IPS-11a (cell line): ENCODE measurements around the gene SLC66A2.

Source experiments
- H3K4me3 ChIP-seq: one replicate; pipeline ENCODE4 v1.5.1; 2013; ENCODE audit warnings: low read depth, low read length, control low read depth

The SLC66A2 gene

DNA sequence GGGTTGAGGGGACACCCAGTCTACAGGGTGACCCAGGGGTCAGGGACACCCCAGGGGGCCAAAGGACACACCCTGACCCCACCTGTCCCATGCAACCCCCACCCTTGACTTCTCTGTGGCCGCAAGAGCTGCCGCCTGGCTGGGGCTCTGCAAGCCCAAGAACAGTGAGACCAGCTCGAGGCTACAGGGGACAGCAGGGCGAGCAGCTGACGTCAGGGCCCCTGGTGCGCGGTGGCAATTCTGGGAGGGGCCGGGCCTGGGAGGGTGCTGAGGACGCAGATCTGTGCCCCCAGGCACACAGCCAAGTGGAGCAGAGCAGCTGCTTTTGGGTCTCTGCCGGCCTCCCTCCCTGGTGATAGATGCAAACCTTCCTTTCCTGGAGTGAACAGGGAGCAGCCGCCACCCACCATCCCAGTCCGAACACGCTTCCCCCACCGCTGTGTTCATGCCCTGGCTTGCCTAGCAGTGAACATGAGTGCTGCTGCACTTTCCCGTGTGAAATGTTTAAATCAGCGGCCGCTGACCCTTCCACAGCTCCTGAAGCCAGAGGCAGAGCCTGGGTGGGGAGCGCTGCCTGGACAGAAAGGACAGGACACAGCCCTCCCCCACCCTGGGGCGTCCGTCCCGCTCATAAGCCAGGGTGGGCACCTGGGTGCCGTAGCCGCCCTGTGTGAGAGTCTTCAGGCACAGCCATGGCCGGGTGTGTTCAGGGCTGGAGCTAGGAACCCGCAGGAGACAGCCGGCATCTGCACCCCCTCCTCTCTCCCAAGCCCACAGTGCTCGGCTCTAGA, 46.9 kb downstream of the SLC66A2 start:
- H3K4me3 ChIP-seq = no peak overlapping the region

DNA sequence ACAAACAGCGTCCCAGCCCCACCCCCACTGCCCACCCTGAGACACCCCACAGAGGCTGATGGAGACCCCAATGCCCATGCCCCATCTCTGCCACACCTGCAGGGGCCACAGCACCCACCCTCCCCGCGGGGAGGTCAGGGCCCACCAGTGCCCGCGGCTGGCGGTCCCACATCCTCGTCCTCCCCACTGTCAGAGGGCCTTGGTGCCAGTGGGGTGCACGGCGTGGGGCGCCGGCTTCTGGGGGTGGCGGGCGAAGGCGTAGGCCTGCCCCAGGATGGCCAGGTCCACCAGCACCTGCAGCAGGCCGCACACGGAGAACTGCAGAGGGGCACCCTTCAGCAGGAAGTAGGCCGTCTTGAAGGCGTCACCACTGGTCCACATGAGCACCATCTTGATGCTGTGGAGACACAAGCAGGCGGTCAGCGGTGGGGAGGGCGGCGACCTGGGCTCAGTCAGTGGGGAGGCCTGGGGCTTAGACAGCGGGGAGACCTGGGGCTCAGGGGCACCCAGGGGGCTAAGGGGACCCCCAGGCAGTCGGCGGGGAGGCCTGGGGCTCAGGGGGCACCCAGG, 47.6 kb downstream of the SLC66A2 start:
- H3K4me3 ChIP-seq = no peak overlapping the region

DNA sequence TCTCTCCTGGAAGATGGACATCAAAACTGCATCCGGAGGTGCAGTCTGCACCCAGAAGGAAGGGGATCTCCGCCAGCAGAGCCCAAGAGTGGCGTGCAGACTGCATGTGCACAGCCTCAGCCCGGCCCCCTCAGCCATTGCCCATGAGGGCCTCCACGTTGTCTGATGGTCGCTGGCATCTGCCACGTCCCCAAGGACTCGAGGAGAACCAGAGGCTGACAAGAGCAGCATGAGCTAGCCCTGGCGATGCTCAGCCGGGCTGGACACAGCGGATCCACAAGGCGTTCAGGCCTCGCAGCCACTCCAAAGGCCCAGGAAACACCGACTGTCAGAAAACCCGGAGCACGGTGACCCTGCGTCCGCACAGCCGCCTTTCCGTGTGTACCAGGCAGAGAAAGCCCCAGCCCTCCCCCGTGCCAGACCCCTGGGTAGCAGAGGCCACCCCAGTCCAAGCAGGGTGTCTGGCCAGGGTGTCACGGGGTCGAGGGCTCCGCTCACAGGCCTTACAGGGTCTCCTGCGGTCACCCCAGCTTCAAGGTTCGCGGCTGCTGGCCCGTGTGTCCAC, 48.3 kb downstream of the SLC66A2 start:
- no peak overlapping the region for H3K4me3 ChIP-seq

DNA sequence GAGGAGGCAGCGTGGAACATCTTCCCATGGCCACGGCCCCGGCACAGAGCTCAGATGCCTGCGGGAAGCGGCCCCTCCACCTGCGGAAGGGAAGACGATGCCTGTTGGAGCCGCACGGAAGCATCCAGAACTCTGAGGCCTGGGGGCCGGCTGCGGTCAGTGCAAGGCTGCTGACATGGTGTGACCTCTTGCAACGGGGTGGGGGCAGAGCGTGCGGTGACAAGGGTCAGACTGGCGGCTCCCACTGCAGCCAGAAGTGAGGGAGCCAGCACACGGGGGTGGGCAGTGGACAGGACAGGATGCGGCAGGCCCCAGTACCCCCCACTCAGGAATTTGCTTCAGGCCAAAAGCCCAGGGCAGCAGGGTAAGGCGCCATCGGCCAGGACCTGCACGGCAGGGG, 48.8 kb downstream of the SLC66A2 start:
- no peak overlapping the region for H3K4me3 ChIP-seq

DNA sequence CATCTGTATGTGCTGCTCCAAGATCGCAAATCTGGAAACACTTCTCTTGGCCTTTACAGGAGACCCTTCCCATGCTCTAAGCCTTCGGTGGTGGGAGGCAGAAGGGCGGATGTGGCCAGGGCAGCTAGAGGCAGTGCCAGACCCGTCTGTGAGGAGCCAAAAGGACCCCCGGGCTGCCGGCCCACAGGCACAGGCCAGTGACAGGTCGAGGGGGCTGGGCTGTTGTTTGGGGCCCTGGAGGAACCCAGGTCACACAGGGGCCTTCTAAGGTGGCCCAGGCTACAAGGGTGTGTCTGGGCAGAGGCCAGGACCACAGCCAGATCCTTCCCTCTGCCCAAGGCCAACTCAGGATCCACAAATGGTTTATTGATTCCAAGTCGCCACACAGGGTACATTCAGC, 49.4 kb downstream of the SLC66A2 start:
- no peak overlapping the region for H3K4me3 ChIP-seq

DNA sequence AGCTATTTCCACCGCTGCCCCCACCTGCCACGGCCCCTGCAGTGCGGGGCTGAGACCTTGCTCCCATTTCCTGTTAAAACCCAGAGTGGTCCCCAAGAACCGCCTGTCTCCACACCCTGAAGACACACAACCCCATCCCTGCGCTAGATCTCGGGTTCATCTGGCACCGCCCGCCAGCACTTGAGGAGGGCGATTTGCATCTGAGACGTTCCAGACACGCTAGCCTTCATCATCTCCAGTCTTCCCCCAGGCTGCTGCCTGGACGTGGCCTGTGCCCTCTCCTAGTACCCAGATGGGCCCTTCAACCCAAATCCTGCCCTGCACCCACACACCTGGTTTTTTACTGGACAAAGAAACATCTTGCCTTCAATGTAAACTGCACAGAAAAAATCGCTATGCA, 49.8 kb downstream of the SLC66A2 start:
- H3K4me3 ChIP-seq = no peak overlapping the region

DNA sequence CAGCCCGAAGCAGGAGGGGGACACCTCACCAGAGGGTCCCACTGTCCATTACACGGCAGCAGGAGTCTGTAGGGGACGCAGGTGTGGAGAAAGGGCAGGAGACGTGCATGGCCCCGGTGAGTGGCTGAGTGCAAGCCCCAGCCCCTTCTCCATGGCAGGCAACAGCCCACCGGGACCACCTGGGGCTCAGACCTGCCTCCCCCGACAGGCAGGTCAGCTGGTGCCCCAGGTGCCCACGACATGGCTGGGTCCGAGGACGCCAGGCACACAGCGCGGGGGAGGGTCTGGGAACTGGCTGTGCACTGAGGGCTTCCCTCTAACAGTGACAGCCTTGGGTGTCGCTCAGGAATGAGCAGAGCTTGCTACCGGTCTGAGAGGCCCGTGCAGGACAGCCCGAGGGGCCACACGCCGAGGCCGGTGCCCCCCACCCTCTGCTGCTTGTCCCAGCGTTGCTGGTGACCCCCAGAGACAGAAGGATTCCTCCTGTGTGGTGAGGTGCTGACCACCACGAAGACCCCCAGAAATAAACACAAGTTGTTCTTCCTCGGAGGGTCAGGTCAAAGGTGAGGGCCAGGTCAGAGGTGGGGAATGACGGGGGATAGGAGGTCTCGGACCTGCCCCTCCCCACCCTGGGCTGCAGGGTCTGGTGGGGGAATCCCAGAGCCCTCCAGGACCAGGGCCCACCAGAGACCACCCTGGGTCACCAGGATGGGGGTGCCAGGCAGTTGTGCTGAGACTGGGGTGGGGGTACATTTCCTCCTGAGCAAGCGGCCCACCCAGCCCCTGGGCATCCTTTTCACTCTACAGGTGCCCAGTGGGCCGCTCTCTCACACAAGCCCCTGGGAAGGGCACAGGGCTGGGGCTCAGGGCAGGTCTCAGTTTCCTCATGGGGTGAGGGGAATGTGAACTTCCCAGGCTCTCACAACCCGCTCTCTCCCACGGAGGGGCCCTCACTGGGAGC, 50.6 kb downstream of the SLC66A2 start:
- H3K4me3 ChIP-seq = no peak overlapping the region

DNA sequence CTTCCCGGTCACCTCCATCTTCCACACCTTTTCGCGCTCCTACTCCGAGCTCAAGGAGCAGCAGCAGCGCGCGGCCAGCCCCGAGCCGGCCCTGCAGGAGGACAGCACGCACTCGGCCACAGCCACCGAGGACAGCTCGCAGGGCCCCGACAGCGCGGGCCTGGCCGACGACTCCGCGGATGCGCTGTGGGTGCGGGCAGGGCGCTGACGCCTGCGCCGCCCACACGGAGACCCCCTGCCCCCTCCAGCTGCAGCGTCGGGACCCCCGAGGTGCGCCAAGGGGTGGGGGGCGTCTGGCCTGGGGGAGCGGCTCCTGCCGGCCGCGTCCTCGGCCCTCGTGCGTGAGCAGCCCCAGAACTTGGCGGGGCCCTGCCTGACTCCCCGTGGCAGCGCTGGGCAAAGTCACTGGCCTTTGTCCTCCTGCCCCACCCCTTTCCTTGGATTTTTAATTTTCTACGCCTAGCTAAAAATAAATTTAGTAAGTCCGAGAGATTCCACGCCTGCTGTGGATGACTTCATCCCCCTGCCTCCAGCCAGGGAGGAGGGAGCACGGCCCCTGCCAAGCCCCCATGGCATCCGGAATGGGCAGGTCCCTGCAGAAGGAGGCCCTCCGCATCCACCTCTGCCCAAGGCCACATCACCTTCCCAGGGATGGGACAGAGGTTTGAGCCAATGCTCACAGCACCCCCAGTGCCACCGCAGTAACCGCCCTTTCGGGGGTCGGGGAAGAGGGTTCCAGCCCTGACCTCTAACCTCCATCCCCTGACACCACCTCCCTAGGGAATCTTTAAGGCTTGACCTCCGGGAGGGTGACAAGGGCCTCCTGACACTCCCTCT, 51.6 kb downstream of the SLC66A2 start:
- no peak overlapping the region for H3K4me3 ChIP-seq

DNA sequence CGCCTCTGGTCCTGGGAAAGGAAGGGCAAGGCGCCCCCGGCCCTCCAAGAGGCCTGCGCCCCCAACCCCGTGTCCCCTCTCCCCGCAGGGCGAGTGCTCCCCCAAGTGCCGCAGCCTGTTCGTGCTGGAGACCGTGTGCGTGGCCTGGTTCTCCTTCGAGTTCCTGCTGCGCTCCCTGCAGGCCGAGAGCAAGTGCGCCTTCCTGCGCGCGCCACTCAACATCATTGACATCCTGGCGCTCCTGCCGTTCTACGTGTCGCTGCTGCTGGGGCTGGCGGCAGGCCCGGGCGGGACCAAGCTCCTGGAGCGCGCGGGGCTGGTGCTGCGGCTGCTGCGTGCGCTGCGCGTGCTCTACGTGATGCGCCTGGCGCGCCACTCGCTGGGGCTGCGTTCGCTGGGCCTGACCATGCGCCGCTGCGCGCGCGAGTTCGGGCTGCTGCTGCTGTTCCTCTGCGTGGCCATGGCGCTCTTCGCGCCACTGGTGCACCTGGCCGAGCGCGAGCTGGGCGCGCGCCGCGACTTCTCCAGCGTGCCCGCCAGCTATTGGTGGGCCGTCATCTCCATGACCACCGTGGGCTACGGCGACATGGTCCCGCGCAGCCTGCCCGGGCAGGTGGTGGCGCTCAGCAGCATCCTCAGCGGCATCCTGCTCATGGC, 52.4 kb downstream of the SLC66A2 start:
- no peak overlapping the region for H3K4me3 ChIP-seq

DNA sequence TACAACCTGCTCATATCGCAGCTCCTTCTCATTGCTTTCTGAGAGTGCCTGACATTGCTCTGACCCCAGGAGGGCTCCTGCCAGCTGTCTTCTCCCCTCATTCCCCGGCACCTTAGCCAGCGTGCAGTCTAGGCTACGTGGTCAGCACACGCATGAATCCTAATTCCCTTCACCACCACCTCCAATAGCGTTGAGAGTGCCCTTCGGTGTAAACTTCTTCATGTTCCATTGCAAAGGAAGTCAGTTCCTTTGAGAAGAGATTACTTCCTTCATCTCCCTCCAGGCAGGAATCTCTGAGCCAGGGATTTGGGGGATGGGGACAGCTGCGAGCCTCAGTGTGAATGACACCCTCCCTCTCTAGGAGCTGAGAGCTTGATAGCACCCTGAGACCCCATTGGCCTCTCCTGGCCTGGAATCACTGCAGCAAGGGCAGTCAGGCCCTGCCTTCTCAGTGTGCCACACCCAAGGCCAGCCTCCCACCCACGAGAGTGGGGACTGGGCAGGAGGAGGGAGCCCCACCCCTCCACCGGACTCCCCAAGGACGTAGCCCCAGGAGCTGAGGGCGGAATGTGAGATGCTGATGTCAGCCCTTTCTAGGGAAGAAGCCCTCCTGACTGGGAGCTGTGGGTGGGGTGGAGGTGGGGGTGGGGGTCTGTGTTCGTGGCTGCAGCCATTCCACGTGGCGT, 53.4 kb downstream of the SLC66A2 start:
- H3K4me3 ChIP-seq = no peak overlapping the region

DNA sequence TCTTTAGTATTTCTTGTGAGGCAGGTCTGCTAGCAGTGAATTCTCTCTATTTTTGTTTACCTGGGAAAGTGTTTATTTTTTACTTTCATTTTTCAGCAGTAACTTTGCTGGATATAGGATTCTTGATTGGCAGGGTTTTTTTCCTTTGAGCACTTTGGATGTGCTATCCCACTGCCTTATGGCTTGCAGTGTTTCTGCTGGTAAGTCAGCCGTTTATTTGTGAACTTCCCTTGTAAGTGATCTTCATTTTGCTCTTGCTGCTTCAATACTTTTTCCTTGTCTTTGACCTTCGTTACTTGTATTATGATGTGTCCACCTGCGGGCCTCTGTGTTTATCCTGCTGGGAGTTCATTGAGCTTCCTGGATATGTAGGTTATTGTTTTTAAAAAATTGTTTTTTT, 54.7 kb downstream of the SLC66A2 start:
- no peak overlapping the region for H3K4me3 ChIP-seq

DNA sequence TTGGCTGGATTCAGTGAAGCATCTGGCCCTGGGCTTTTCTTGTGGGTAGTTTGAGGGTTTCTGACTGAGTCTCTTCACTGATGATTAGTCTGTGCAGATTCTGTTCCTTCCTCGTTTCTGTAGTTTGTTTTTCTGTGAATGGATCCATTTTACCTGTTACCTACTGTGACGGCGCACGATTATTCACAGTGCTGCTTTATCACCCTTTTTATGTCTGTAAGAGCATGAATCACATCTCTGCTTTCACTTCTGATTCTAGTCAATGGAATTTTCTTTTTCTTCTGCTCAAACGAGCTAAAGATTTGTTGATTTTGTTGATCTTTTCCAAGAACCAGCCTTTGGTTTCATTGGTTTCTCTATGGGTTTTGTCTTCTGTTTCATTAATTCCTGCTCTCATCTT, 60.8 kb downstream of the SLC66A2 start:
- no peak overlapping the region for H3K4me3 ChIP-seq

DNA sequence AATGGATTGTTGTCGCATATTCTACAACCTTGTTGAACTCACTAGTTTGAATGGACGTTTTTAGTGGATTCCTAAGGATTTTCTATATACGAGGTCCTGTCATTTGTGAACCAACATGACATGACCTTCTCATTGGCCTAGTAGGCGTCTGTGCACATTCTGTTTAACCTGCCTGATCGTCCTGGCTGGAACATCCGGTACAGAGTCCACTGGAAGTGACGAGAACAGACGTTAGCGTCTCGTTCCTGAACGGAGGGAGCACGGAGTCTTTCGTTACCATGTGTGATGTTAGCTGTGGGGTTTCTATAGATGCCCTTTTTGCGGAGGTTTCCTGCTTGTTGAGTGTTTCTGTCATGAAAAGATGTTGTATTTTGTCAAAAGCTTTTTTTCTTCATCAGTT, 61.9 kb downstream of the SLC66A2 start:
- no peak overlapping the region for H3K4me3 ChIP-seq

DNA sequence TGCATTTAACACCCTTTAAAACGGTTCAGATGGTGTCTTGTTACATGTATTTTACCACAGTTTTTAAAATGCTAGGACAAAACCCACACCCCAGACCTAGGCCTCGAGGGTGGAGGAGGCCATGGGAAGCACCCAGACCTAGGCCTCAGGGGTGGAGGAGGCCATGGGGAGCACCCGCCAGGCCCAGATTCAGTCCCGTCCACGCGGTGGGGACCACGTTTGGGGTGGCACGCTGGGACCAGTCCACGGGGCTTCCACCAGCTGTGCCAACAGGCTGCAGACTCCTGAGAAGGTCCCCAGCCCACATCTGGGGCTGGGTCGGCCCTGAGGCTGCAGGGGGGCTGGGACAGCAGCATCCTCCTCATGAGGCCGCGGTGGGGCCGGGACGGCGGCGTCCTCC, 63.4 kb downstream of the SLC66A2 start:
- no peak overlapping the region for H3K4me3 ChIP-seq

DNA sequence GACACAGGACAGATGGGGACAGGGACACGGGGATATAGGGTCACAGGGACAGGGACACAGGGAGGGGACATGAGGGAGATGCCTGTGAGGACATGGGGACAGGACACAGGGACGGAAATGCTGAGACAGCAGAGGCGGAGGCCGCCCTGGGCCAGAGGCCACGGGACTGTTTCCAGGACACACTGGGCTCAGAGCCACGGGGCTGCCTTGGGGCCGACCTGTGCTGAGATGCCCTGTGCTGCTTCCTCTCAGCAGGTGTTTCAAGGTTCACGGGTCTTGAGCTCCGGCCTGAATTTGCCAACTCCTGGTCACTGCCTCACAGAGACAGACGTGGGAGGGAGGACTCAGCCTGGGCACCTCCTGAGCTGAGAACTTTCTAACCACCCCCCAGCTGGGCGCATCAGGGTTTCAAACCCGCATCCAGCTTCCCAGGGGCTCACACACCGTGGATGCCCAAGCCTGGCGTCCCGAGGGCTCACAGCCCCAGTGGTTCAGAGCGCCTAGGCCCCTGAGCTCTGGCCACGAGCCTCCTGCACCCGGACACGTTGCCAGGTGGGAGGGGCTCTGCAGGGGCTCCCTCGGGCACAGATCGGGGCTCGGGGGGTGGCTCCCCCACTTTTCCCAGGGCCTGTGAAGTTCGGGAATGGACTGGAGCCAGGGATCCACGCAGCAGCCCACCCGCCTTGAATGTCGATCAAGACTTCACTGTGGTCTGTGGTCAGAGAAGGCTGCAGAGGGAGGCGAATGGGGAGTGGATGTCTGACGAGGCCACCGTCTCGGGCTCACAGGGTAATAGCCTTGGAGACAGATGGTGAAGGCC, 64.1 kb downstream of the SLC66A2 start:
- no peak overlapping the region for H3K4me3 ChIP-seq

DNA sequence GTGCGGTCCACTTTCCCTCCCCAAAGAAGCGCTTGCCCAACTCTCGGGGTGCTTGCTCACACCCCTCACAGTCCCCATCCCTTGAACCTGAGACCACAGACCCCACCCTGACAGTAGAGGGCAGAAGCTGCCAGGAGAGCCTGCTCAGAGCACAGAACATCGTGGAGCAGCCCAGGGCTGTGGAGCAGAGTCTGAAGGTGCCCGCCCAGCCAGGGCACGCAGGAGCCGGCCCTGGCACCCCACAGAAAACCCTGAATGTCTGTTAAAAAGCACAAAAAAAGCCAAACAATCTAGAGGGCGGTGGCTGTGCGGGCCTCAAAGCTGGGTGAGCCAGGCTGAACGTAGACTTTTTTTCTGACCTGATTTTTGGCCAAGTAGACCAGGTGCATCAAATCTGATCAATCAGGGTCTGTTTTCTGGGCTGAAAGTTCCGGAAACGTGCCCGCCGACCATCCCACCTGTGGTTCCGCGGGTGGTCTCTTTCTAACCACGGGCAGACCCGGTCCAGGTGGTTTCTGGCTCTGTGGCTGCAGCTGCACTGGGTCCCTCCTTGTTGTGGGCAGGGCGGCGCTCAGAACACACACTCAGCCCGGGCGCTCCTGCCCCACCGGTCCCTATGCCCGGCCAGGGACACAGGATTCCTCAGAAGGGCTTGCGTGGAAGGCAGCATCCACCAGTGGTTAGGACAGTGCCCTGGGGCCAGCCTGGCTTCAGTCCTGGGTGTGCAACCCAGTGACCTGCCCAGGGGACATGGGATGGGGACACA, 66.3 kb downstream of the SLC66A2 start:
- no peak overlapping the region for H3K4me3 ChIP-seq

DNA sequence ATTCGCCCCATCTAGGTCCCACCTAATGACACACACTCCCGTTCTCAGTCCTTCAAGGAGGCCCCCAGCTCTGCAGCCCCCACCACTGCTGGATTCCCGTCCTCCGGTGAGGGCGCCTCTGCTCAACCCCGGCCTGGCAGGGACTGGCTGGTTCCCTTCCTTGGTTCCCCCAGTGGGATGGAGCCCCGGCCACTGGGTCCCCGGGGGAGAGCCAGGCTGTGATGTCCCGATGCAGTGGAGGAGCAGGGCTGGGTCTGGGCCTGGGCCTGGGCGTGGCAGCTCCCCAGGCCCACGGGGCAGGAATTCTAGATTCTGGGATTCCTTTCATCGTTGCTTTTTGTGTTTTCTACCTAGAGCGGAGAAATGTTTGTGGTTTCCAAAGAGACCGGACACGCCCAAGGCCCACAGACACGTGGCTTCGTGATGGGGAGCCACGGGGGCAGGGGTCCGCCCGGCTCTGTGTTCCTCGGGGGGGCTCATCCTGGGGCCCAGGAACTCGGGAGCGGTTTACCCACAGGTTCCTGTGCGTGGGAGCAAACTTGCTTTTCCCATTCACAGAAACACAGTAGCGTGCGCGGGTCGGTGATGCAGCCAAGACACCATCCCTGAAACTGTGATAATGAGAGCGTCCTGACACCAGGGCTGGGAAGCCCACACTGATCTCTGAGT, 67.0 kb downstream of the SLC66A2 start:
- H3K4me3 ChIP-seq = no peak overlapping the region
